Gastroesophageal sphincter (tissue), 4 donors: Measurements from ENCODE around the gene DAG1. TPM values are rescaled to one million over a fixed set of nuclear protein-coding genes. Genes with fewer than 3 reads are reported as not detected.

Source experiments
- ATAC-seq: fragments of 150-250 bp; one replicate; pipeline ENCODE4 v1.9.1; 2016; ENCODE audit warnings: mild to moderate bottlenecking, moderate library complexity
- H3K27ac ChIP-seq, 4 donors: fragments of 200-600 bp; sonication (generic) in 3 of 4; 1 replicate in 3 of 4; 2 replicates in 1 of 4; pipeline ENCODE4 v1.5.1; 2016 to 2019
- H3K27me3 ChIP-seq: fragments of 200-600 bp; sonication (generic); one replicate; pipeline ENCODE4 v1.5.1; 2019
- H3K36me3 ChIP-seq, 2 donors: fragments of 200-600 bp; sonication (generic); one replicate each; pipeline ENCODE4 v1.5.1; 2019; ENCODE audit warnings: control low read depth in 1 of 2
- H3K4me1 ChIP-seq, 3 donors: fragments of 200-600 bp; sonication (generic); 1 replicate in 2 of 3; 2 replicates in 1 of 3; pipeline ENCODE4 v1.5.1; 2016 to 2019; ENCODE audit warnings: control low read depth in 2 of 3
- H3K4me3 ChIP-seq, 2 donors: fragments of 200-600 bp; sonication (generic); one replicate each; pipeline ENCODE4 v1.5.1; 2019; ENCODE audit warnings: mild to moderate bottlenecking in 1 of 2, moderate library complexity in 1 of 2
- H3K9me3 ChIP-seq, 3 donors: fragments of 200-600 bp; sonication (generic); one replicate each; pipeline ENCODE4 v1.5.1; 2017 to 2019; ENCODE audit warnings: control low read depth in 2 of 3
- EP300 ChIP-seq: sonication (generic); formaldehyde crosslinking; IDR thresholded peaks from one replicate; pipeline ENCODE4 v1.6.1; 2017; ENCODE audit warnings: antibody characterized with exemption, mild to moderate bottlenecking
- POLR2A ChIP-seq, 2 donors: fragments of 450-650 bp; IDR thresholded peaks; one replicate each; pipeline ENCODE4 v1.6.1; 2017; ENCODE audit warnings: antibody characterized with exemption in 2 of 2, mild to moderate bottlenecking in 2 of 2, moderate library complexity in 1 of 2
- POLR2AphosphoS5 ChIP-seq: sonication (generic); formaldehyde crosslinking; IDR thresholded peaks from one replicate; pipeline ENCODE4 v1.6.1; 2017; ENCODE audit warnings: antibody characterized with exemption
- WGBS, 2 donors: methylation state at CpG; one replicate each; pipeline ENCODE4 v1.1.5; 2018; ENCODE audit warnings: low coverage in 1 of 2; 5-methylcytosine and 5-hydroxymethylcytosine counted together
- total RNA-seq, 4 donors: library from RNA; depleted of rRNA; stranded (reverse); fragments of >200 nt; gene quantifications; one replicate each; pipeline ENCODE4 v1.1.0, GENCODE V29; 2016
- TF ChIP-seq, protein P1 (sequence below), 4 experiments: fragments of 200-600 bp in 2 of 4; fragments of 450-650 bp in 2 of 4; sonication (generic) in 1 of 4; IDR thresholded peaks; one replicate each; pipeline ENCODE4 v1.5.1; 2017 to 2019; ENCODE audit warnings: antibody characterized with exemption in 4 of 4, mild to moderate bottlenecking in 2 of 4, moderate library complexity in 2 of 4

Gene DAG1
- total RNA-seq, 4 donors from 2014 or later, result 74.2 to 195 (median 123) TPM

DNA sequence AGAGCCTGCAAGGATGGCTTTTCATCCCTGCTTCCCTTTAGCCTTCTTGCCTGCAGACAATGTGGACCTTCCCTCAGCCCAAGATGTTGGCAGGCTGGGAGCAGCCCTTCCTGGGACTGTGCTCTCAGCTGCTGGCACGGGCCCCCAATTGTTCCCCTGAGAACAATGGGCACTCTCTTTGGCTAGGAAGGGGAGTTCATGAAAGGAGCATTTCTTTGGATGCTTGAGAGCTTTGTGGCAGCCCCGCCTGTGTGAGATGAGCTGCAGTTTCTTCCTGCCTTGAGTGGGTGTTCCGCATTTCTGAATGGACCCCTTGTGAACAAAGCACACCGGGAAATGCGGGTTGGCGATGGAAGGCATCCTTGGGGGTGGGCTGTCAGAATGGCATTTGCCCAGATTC is 49.2 kb downstream of the DAG1 start:
- Histone ChIP-seq H3K4me1 (peaks cover 0 to 38% (median 0%) of the 10 kb centered on the region in 3 donors), H3K4me3 (no peak overlapping the region), H3K27ac (peak overlapping the region in 1 of 4 donors; percentile 38), H3K36me3 (peaks cover 0 to 72% of the 10 kb centered on the region in 2 donors), H3K9me3 (no peaks in the 10 kb centered on the region), H3K27me3 (no peaks in the 10 kb centered on the region)
- TF ChIP-seq EP300, result no peak
- TF ChIP-seq POLR2AphosphoS5, result no peak
- TF ChIP-seq, protein P1, sequence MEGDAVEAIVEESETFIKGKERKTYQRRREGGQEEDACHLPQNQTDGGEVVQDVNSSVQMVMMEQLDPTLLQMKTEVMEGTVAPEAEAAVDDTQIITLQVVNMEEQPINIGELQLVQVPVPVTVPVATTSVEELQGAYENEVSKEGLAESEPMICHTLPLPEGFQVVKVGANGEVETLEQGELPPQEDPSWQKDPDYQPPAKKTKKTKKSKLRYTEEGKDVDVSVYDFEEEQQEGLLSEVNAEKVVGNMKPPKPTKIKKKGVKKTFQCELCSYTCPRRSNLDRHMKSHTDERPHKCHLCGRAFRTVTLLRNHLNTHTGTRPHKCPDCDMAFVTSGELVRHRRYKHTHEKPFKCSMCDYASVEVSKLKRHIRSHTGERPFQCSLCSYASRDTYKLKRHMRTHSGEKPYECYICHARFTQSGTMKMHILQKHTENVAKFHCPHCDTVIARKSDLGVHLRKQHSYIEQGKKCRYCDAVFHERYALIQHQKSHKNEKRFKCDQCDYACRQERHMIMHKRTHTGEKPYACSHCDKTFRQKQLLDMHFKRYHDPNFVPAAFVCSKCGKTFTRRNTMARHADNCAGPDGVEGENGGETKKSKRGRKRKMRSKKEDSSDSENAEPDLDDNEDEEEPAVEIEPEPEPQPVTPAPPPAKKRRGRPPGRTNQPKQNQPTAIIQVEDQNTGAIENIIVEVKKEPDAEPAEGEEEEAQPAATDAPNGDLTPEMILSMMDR (IDR thresholded peaks at IDR 0.05), result no peak
- ATAC-seq, result no peak
- 71 to 89% methylated on average over 2 to 3 of the region's 6 CpGs for WGBS, 2 donors

- Histone ChIP-seq H3K4me3 (no peak overlapping the region), H3K27me3 (no peaks in the 10 kb centered on the region), H3K9me3 (no peaks in the 10 kb centered on the region), H3K27ac (no peak overlapping the region), H3K4me1 (peaks cover 0 to 39% (median 0%) of the 10 kb centered on the region in 3 donors), H3K36me3 (peaks cover 0 to 72% of the 10 kb centered on the region in 2 donors)
- TF ChIP-seq POLR2A (IDR thresholded peaks at IDR 0.05), result no peak
- TF ChIP-seq, protein P1 (IDR thresholded peaks at IDR 0.05), result no peak
- no peak for TF ChIP-seq POLR2AphosphoS5
- no peak for TF ChIP-seq EP300
- ATAC-seq, result no peak
- WGBS, 2 donors, result 59 to 75% methylated on average over 2 of the region's 2 CpGs
Observed at GRCh38 chr3:49519916-49520385, 49.9 kb downstream of the DAG1 start.

GRCh38 chr3:49523756-49524747 is 54.0 kb downstream of the DAG1 start:
- Histone ChIP-seq H3K9me3 (no peaks in the 10 kb centered on the region), H3K4me1 (peaks cover 0 to 32% (median 0%) of the 10 kb centered on the region in 3 donors), H3K36me3 (peaks cover 0 to 36% of the 10 kb centered on the region in 2 donors), H3K4me3 (no peak overlapping the region), H3K27me3 (no peaks in the 10 kb centered on the region), H3K27ac (no peak overlapping the region)
- 77 to 79% methylated on average over 3 to 4 of the region's 5 CpGs for WGBS, 2 donors
- ATAC-seq, result no peak
- TF ChIP-seq POLR2A (IDR thresholded peaks at IDR 0.05) (no peak), EP300 (no peak), POLR2AphosphoS5 (no peak)
- TF ChIP-seq, protein P1 (IDR thresholded peaks at IDR 0.05), result no peak

GRCh38 chr3:49529567-49529966 is 59.5 kb downstream of the DAG1 start:
- H3K36me3 ChIP-seq, result peaks cover 0 to 41% of the 10 kb centered on the region in 2 donors
- H3K27ac ChIP-seq, result no peak overlapping the region
- TF ChIP-seq POLR2AphosphoS5 (no peak), EP300 (no peak), POLR2A (IDR thresholded peaks at IDR 0.05) (no peak)
- TF ChIP-seq, protein P1 (IDR thresholded peaks at IDR 0.05), result no peak
- H3K4me3 ChIP-seq, result no peak overlapping the region
- no peak for ATAC-seq
- peaks cover 0 to 13% (median 1%) of the 10 kb centered on the region in 3 donors for H3K4me1 ChIP-seq
- H3K9me3 ChIP-seq, result no peaks in the 10 kb centered on the region
- no peaks in the 10 kb centered on the region for H3K27me3 ChIP-seq
